ENCODE measurements around the gene PRKN.

PRKN gene

GRCh38 chr6:161578478-161578877 lies 1149.1 kb downstream of the PRKN start:
- H3K4me3 ChIP-seq (ENCODE audit: low read depth, low read length), result no peak overlapping the region
- DNase-seq (ENCODE audit: low read depth), result peak; percentile 24

DNA sequence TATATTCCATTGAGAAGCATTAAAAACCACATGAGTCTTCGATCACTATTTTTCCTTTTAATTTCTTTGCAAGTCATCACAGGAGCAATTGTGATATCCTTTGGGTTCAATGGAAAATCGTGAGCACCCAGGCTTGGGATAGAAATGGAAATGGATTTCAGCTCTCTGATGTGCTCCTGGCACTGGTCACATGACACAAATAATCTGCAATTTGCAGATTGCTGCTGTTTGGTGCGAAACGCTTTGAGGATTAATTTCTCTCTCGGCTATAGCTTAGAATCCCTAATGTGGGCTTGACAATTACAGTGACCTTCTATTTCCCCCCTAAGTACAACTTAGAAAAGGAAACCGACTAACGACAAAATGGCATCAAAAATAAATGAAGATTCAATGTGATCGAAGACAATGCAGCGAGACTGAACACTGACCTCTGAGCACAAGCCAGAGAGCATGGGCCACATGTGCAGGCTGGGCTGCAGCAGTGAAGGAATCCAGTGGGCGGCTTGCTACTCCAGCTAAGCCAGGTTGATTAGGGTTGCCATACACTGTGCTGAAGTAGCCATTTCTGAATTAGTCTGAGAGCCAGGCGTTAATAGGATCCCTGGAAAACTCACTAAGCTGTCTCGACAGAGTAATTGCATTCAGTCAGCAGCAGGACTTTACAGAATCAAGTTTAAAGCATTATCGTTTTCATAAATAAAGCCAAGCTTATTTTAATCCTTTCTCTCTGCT lies 1151.9 kb downstream of the PRKN start:
- DNase-seq (ENCODE audit: low read depth), result no peak
- H3K4me3 ChIP-seq (ENCODE audit: low read depth, low read length), result no peak overlapping the region
- TF ChIP-seq CTCF (IDR thresholded peaks at IDR 0.05; ENCODE audit: low read depth, low read length) (no peak), MYC (IDR thresholded peaks at IDR 0.05; ENCODE audit: low read depth, low read length) (no peak), MAX (IDR thresholded peaks at IDR 0.05; ENCODE audit: low read depth, low read length) (no peak), POLR2A (IDR thresholded peaks at IDR 0.05; ENCODE audit: extremely low read depth, insufficient read length) (no peak)

More at GRCh38 chr6:161578478-161578877, 1149.1 kb downstream of the PRKN start:
- TF ChIP-seq CTCF (IDR thresholded peaks at IDR 0.05; ENCODE audit: low read depth, low read length), result no peak
- no peak for TF ChIP-seq MYC (IDR thresholded peaks at IDR 0.05; ENCODE audit: low read depth, low read length)
- TF ChIP-seq POLR2A (IDR thresholded peaks at IDR 0.05; ENCODE audit: extremely low read depth, insufficient read length), result no peak
- TF ChIP-seq MAX (IDR thresholded peaks at IDR 0.05; ENCODE audit: low read depth, low read length), result no peak

DNA sequence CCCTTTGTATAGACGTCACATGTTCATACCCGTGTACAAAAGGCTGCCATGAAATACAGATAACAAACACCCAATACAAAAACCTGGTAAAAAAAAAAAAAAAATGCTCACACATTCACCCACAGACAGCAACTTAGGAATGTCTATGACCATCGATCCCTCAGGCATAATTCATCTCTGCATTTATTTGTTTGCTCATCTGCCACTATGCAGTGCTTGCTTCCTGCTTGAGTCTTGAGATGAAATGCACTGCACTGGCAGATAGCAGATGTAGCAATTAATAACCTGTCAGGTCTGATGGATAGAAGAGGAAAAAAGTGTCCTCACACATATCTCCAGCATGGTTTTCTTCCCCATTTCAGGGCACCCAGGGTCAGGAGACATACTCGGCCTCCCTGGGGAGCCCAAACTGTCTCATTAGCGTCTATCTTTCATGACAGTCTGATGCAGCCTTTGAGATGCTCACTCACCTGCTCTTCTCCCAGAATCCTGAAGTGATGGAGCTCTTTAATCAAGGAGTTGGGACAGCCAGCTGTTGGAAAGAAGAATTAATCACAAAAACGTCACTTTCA lies 1158.6 kb downstream of the PRKN start:
- DNase-seq (ENCODE audit: low read depth), result no peak
- TF ChIP-seq POLR2A (IDR thresholded peaks at IDR 0.05; ENCODE audit: extremely low read depth, insufficient read length) (no peak), CTCF (IDR thresholded peaks at IDR 0.05; ENCODE audit: low read depth, low read length) (no peak), MYC (IDR thresholded peaks at IDR 0.05; ENCODE audit: low read depth, low read length) (no peak), MAX (IDR thresholded peaks at IDR 0.05; ENCODE audit: low read depth, low read length) (no peak)
- H3K4me3 ChIP-seq (ENCODE audit: low read depth, low read length), result no peak overlapping the region

- no peak for DNase-seq (ENCODE audit: low read depth)
- TF ChIP-seq POLR2A (IDR thresholded peaks at IDR 0.05; ENCODE audit: extremely low read depth, insufficient read length), result no peak
- TF ChIP-seq MAX (IDR thresholded peaks at IDR 0.05; ENCODE audit: low read depth, low read length), result no peak
- no peak for TF ChIP-seq CTCF (IDR thresholded peaks at IDR 0.05; ENCODE audit: low read depth, low read length)
- TF ChIP-seq MYC (IDR thresholded peaks at IDR 0.05; ENCODE audit: low read depth, low read length), result no peak
- H3K4me3 ChIP-seq (ENCODE audit: low read depth, low read length), result no peak overlapping the region
These were observed 1162.6 kb downstream of the PRKN start for GRCh38 chr6:161564952-161565351.

- TF ChIP-seq POLR2A (IDR thresholded peaks at IDR 0.05; ENCODE audit: extremely low read depth, insufficient read length), result no peak
- no peak for TF ChIP-seq MYC (IDR thresholded peaks at IDR 0.05; ENCODE audit: low read depth, low read length)
- no peak for TF ChIP-seq CTCF (IDR thresholded peaks at IDR 0.05; ENCODE audit: low read depth, low read length)
- TF ChIP-seq MAX (IDR thresholded peaks at IDR 0.05; ENCODE audit: low read depth, low read length), result no peak
- DNase-seq (ENCODE audit: low read depth), result no peak
- H3K4me3 ChIP-seq (ENCODE audit: low read depth, low read length), result no peak overlapping the region
These were observed 1165.7 kb downstream of the PRKN start for GRCh38 chr6:161561908-161562307.
